Retinal pigment epithelial cell (primary cell): ENCODE measurements around the gene HOXB2.

Source experiments
- DNase-seq: peaks from one replicate; pipeline ENCODE4 v3.0.0-alpha.2; 2010; ENCODE audit warnings: low read depth
- H3K4me3 ChIP-seq: 2 replicates; pipeline ENCODE4 v1.5.1; 2011; ENCODE audit warnings: mild to moderate bottlenecking, low read length, control low read depth, moderate library complexity
- CTCF ChIP-seq: conservative IDR thresholded peaks from 2 replicates; pipeline ENCODE4 v1.5.1; 2011; ENCODE audit warnings: low read depth, low read length, control low read depth, inconsistent platforms

HOXB2 gene

GRCh38 chr17:48550502-48551213 lies 5.7 kb upstream of the HOXB2 start:
- TF ChIP-seq CTCF, result peak; percentile 17
- no peak overlapping the region for H3K4me3 ChIP-seq

GRCh38 chr17:48549914-48550501 lies 5.1 kb upstream of the HOXB2 start:
- H3K4me3 ChIP-seq, result no peak overlapping the region
- no peak for TF ChIP-seq CTCF
- DNase-seq, result no peak

More at GRCh38 chr17:48550502-48551213, 5.7 kb upstream of the HOXB2 start:
- no peak for DNase-seq

- no peak for TF ChIP-seq CTCF
- DNase-seq, result no peak
- no peak overlapping the region for H3K4me3 ChIP-seq
Observed at GRCh38 chr17:48549281-48549630, 4.3 kb upstream of the HOXB2 start.

- no peak for DNase-seq
- TF ChIP-seq CTCF, result no peak
- H3K4me3 ChIP-seq, result no peak overlapping the region
Observed at GRCh38 chr17:48548523-48549280, 3.8 kb upstream of the HOXB2 start.

- TF ChIP-seq CTCF, result no peak
- DNase-seq, result no peak
- no peak overlapping the region for H3K4me3 ChIP-seq
Observed at GRCh38 chr17:48547808-48548522, 3.1 kb upstream of the HOXB2 start.

- no peak overlapping the region for H3K4me3 ChIP-seq
- DNase-seq, result no peak
- TF ChIP-seq CTCF, result no peak
Observed at GRCh38 chr17:48546924-48547807, 2.3 kb upstream of the HOXB2 start.
